Upper lobe of left lung (tissue), 4 donors: Measurements from ENCODE around the gene ARL2.

ENCODE experiments used
- CTCF ChIP-seq, 6 experiments: fragments of 450-650 bp in 4 of 6; fragments of 200-600 bp in 2 of 6; sonication (generic) in 2 of 6; IDR thresholded peaks; one replicate each; pipeline ENCODE4 v1.5.1; 2016 to 2019; ENCODE audit warnings: antibody characterized with exemption in 6 of 6
- EP300 ChIP-seq, 4 donors: sonication (generic); formaldehyde crosslinking; IDR thresholded peaks; one replicate each; pipeline ENCODE4 v1.5.1; 2017; ENCODE audit warnings: antibody characterized with exemption in 4 of 4, control low read depth in 2 of 4
- POLR2A ChIP-seq, 4 donors: fragments of 450-650 bp; IDR thresholded peaks; one replicate each; pipeline ENCODE4 v1.5.1; 2016 to 2017; ENCODE audit warnings: antibody characterized with exemption in 4 of 4, mild to moderate bottlenecking in 2 of 4
- POLR2AphosphoS5 ChIP-seq, 2 donors: sonication (generic); formaldehyde crosslinking; IDR thresholded peaks; one replicate each; pipeline ENCODE4 v1.5.1; 2017; ENCODE audit warnings: antibody characterized with exemption in 2 of 2

GRCh38 chr11:65036931-65037330, 23.0 kb downstream of the ARL2 start:
- TF ChIP-seq CTCF (IDR thresholded peaks at IDR 0.05) (no peak), POLR2A (IDR thresholded peaks at IDR 0.05) (no peak), EP300 (IDR thresholded peaks at IDR 0.05) (no peak), POLR2AphosphoS5 (IDR thresholded peaks at IDR 0.05) (no peak)
